Body of pancreas (tissue), 4 donors: Measurements from ENCODE around the gene MLXIP. TPM values are rescaled to one million over a fixed set of nuclear protein-coding genes. Genes with fewer than 3 reads are reported as not detected.

Experiments
- ATAC-seq: fragments of 150-250 bp; one replicate; pipeline ENCODE4 v1.9.1; 2016
- DNase-seq, 4 donors: peaks; one replicate each; pipeline ENCODE4 v3.0.0-alpha.2; 2019
- H3K27ac ChIP-seq, 4 donors: fragments of 200-600 bp; sonication (generic); 1 replicate in 3 of 4; 2 replicates in 1 of 4; pipeline versions ENCODE4 v1.5.1 to v1.6.1; 2016 to 2019; ENCODE audit warnings: mild to moderate bottlenecking in 1 of 4, mixed read lengths in 1 of 4, moderate library complexity in 1 of 4
- H3K27me3 ChIP-seq, 2 donors: fragments of 200-600 bp; sonication (generic); one replicate each; pipeline ENCODE4 v1.6.0; 2016; ENCODE audit warnings: mild to moderate bottlenecking in 1 of 2
- H3K36me3 ChIP-seq, 2 donors: fragments of 200-600 bp; sonication (generic); replicated peaks in 1 of 2; 2 replicates each; pipeline ENCODE4 v1.5.1; 2016; ENCODE audit warnings: low read depth in 2 of 2; ENCODE audit not compliant: insufficient read depth in 1 of 2
- H3K4me1 ChIP-seq: fragments of 200-600 bp; sonication (generic); one replicate; pipeline ENCODE4 v1.6.0; 2016
- H3K4me3 ChIP-seq, 2 donors: fragments of 200-600 bp; sonication (generic); 1 replicate in 1 of 2; 2 replicates in 1 of 2; pipeline ENCODE4 v1.5.1; 2016 to 2019
- H3K9me3 ChIP-seq, 3 donors: fragments of 200-600 bp; sonication (generic); 1 replicate in 2 of 3; 2 replicates in 1 of 3; pipeline ENCODE4 v1.5.1; 2016
- POLR2A ChIP-seq, 3 donors: fragments of 450-650 bp; IDR thresholded peaks; one replicate each; pipeline ENCODE4 v1.6.1; 2016; ENCODE audit warnings: antibody characterized with exemption in 3 of 3, mild to moderate bottlenecking in 2 of 3
- WGBS, 2 donors: methylation state at CpG; one replicate each; pipeline ENCODE4 v1.1.5; 2017; 5-methylcytosine and 5-hydroxymethylcytosine counted together
- intact Hi-C: fragments of 100-400 bp; cut with DNase I; formaldehyde crosslinking; loops from one replicate; pipeline ENCODE4 v1.15.1; 2023
- total RNA-seq, 2 donors: library from RNA; depleted of rRNA; stranded (reverse); fragments of >200 nt; gene quantifications; one replicate each; pipeline ENCODE4 v1.1.0, GENCODE V29; 2016
- TF ChIP-seq, protein P1 (sequence below), 7 experiments: fragments of 450-650 bp in 4 of 7; fragments of 200-600 bp in 3 of 7; sonication (generic) in 3 of 7; IDR thresholded peaks; one replicate each; pipeline ENCODE4 v1.5.1; 2016 to 2019; ENCODE audit warnings: antibody characterized with exemption in 7 of 7

The MLXIP gene
- total RNA-seq, 2 donors from 2014 or later, result 43.6 to 84.0 TPM

DNA sequence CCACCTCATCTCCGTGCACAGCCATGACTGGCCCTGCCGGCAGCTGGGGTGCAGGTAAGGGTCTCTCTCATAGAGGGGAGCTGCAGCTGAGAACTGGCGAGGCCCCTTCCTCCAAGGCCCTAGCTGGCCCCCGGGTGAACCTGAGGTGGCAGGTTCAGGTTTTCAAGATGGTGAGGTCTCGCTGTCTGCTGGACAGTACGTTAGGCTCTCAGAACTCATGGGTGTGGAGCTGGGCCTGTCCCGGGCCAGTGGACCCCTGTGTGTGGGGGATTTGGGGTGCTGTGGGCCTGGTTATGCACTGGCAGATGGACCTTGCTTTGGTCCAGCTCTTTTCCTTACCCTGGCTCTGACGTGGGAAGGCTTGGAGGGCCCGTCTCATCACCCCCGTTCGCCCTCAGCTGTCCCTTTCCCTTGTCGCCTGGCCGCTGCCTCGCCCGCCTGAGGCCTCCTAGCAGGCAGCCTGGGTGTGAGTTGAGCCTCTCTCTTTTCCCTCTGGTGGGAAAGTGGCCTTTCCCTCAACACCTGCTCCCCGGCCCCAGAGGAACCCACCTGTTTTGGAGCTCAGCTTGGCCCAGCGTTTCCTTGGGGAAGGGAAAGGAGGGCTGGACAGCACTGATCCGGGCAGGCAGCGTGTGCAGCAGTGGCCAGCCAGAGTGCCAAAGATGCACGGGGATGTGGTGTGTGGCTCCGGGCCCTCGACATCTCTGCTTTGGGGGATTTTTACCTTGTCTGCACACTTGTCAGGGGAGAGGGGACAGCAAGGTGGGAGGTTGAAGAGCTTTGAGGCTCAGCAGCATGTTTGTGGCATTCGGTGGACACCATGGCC lies 67.2 kb downstream of the MLXIP start:
- TF ChIP-seq, protein P1, sequence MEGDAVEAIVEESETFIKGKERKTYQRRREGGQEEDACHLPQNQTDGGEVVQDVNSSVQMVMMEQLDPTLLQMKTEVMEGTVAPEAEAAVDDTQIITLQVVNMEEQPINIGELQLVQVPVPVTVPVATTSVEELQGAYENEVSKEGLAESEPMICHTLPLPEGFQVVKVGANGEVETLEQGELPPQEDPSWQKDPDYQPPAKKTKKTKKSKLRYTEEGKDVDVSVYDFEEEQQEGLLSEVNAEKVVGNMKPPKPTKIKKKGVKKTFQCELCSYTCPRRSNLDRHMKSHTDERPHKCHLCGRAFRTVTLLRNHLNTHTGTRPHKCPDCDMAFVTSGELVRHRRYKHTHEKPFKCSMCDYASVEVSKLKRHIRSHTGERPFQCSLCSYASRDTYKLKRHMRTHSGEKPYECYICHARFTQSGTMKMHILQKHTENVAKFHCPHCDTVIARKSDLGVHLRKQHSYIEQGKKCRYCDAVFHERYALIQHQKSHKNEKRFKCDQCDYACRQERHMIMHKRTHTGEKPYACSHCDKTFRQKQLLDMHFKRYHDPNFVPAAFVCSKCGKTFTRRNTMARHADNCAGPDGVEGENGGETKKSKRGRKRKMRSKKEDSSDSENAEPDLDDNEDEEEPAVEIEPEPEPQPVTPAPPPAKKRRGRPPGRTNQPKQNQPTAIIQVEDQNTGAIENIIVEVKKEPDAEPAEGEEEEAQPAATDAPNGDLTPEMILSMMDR (IDR thresholded peaks at IDR 0.05), result no peak
- TF ChIP-seq POLR2A (IDR thresholded peaks at IDR 0.05), result no peak
- H3K4me3 ChIP-seq, result no peak overlapping the region
- DNase-seq (no peak), ATAC-seq (no peak)
- intact Hi-C loops, result no loop called here
- H3K9me3 ChIP-seq, result no peaks in the 10 kb centered on the region
- H3K4me1 ChIP-seq, result no peaks in the 10 kb centered on the region
- H3K27ac ChIP-seq, result no peak overlapping the region
- peaks cover 10 to 21% of the 10 kb centered on the region in 2 donors for H3K36me3 ChIP-seq
- 84 to 85% methylated on average over 18 to 23 of the region's 23 CpGs for WGBS, 2 donors
- H3K27me3 ChIP-seq, result no peaks in the 10 kb centered on the region

DNA sequence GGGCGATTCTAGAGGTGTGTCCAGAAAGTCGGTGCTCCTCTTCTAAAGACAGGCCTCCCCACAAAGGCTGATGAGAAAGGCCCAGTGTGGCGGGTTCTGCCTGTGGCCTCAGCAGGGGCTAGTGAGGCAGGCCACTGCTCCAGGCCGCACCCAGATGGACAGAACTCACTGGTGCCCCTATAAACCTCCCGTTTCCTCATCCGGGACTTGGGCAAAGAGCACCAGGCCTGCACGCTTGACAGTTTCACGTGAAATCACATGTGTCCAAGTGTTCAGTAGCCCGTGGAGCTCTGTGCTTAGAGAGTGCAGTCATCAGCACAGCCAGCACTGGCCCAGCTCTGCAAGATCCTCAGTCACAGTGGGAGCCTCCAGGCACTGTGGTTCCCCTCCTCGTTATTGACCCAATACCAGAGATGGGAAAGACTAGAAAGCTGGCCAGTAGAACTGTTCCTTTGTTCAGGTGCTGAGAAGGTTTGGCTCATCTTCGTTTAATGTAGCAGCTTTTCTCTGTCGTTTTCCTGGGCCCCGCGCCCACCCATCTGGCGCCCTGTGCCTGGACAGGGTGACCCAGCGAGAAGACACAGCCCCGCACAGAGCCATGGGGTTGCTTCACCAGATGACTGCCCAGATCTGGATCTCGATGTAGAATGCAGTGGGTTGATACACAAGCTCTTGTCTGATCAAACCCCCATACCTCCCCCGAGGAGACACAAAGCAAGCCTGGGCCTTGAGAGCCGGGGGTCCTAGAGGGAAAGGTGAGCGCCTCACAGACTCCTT lies 69.1 kb downstream of the MLXIP start:
- intact Hi-C loops, result no loop called here
- no peak for DNase-seq
- H3K9me3 ChIP-seq, result no peaks in the 10 kb centered on the region
- no peak for ATAC-seq
- no peaks in the 10 kb centered on the region for H3K4me1 ChIP-seq
- H3K27me3 ChIP-seq, result no peaks in the 10 kb centered on the region
- H3K27ac ChIP-seq, result no peak overlapping the region
- H3K4me3 ChIP-seq, result no peak overlapping the region
- H3K36me3 ChIP-seq, result peaks cover 0 to 4% of the 10 kb centered on the region in 2 donors
- TF ChIP-seq, protein P1 (IDR thresholded peaks at IDR 0.05), result no peak
- TF ChIP-seq POLR2A (IDR thresholded peaks at IDR 0.05), result no peak
- 73 to 75% methylated on average over 15 to 21 of the region's 21 CpGs for WGBS, 2 donors

DNA sequence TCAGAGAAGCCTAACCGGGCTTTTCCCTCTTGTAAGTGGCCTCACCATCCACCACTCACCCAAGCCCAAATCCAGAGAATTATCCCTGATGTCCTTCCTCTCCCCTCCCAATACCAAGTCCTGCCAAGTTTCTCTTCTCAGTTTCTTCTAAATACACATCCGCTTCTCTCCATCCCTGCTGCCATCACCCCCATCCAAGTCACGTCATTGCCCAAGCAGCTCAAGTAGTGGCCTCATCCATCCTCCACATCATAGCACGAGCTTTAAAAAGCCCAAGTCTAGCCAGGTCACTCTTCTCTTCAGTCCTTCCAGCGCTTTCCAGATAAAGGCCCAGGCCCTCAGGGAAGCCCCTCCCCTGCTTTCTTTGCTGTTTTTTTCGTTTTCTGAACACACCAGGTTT lies 70.1 kb downstream of the MLXIP start:
- Histone ChIP-seq H3K27me3 (no peaks in the 10 kb centered on the region), H3K9me3 (no peaks in the 10 kb centered on the region), H3K27ac (no peak overlapping the region), H3K4me3 (no peak overlapping the region), H3K36me3 (no peaks in the 10 kb centered on the region), H3K4me1 (no peaks in the 10 kb centered on the region)
- DNase-seq (no peak), ATAC-seq (no peak)
- intact Hi-C loops, result no loop called here
- TF ChIP-seq, protein P1 (IDR thresholded peaks at IDR 0.05), result no peak
- no peak for TF ChIP-seq POLR2A (IDR thresholded peaks at IDR 0.05)
- 55% methylated on average over 6 of the region's 6 CpGs for WGBS, 2 donors

DNA sequence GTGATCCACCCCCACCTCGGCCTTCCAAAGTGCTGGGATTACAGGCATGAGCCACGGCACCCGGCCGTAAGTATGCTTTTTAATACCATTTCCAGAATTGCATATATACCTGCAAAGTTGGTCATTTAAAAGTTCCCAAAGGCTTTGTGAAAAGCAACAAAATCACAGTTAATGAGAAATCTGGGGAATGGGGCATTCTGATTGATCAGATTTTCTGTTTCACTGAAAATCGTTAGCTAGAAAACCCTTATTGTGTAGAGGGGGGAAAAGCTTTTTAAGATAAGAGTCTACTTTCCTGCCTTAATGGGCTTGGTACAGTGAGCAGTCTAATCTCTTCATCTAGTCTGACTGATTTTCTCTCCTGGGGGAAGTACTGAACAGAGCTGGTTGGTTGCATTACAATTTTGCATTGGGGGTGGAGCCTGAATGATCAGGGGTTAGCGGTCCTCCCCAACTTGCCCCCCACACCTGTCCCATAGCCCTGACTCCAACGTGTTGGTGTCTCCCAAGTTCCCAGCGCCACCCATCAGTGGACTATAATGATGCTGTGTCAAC lies 71.6 kb downstream of the MLXIP start:
- Histone ChIP-seq H3K27ac (no peak overlapping the region), H3K27me3 (no peaks in the 10 kb centered on the region), H3K9me3 (no peaks in the 10 kb centered on the region), H3K4me3 (no peak overlapping the region), H3K36me3 (no peaks in the 10 kb centered on the region), H3K4me1 (no peaks in the 10 kb centered on the region)
- WGBS, 2 donors, result 62 to 71% methylated on average over 8 of the region's 8 CpGs
- DNase-seq (no peak), ATAC-seq (no peak)
- intact Hi-C loops, result no loop called here
- TF ChIP-seq POLR2A (IDR thresholded peaks at IDR 0.05), result no peak
- TF ChIP-seq, protein P1 (IDR thresholded peaks at IDR 0.05), result no peak
